KMS-11 (cell line): Measurements from ENCODE around the gene MTG2.

Source experiments
- H2AFZ ChIP-seq: fragments of 200-600 bp; sonication (generic); 2 replicates; pipeline ENCODE4 v1.6.1; 2016; ENCODE audit warnings: antibody characterized with exemption, mixed run types, low read depth
- H3K27ac ChIP-seq: fragments of 200-600 bp; sonication (generic); 2 replicates; pipeline ENCODE4 v1.6.1; 2016; ENCODE audit warnings: mild to moderate bottlenecking, mixed run types
- H3K27me3 ChIP-seq: fragments of 200-600 bp; sonication (generic); 2 replicates; pipeline ENCODE4 v1.6.1; 2017; ENCODE audit warnings: mild to moderate bottlenecking, low read depth, mixed run types, moderate library complexity; ENCODE audit not compliant: insufficient read depth
- H3K36me3 ChIP-seq: fragments of 200-600 bp; sonication (generic); 2 replicates; pipeline ENCODE4 v1.6.1; 2017; ENCODE audit warnings: mild to moderate bottlenecking, mixed run types; ENCODE audit not compliant: insufficient read depth
- H3K4me1 ChIP-seq: fragments of 200-600 bp; sonication (generic); 2 replicates; pipeline ENCODE4 v1.6.1; 2016; ENCODE audit warnings: mild to moderate bottlenecking, low read depth, mixed run types; ENCODE audit not compliant: poor library complexity, severe bottlenecking
- H3K4me2 ChIP-seq: fragments of 200-600 bp; sonication (generic); 2 replicates; pipeline ENCODE4 v1.7.0; 2016; ENCODE audit warnings: mild to moderate bottlenecking, mixed run types
- H3K4me3 ChIP-seq: fragments of 200-600 bp; sonication (generic); IDR thresholded peaks from 2 replicates; pipeline ENCODE4 v1.6.1; 2017; ENCODE audit warnings: low read depth, low read length, mixed read lengths; ENCODE audit not compliant: insufficient read depth
- H3K79me2 ChIP-seq: fragments of 200-600 bp; sonication (generic); 2 replicates; pipeline ENCODE4 v1.6.1; 2016; ENCODE audit warnings: low read depth, mixed run types; ENCODE audit not compliant: insufficient read depth
- H3K9ac ChIP-seq: fragments of 200-600 bp; sonication (generic); 2 replicates; pipeline ENCODE4 v1.6.1; 2016; ENCODE audit warnings: mild to moderate bottlenecking, mixed run types
- H4K20me1 ChIP-seq: fragments of 200-600 bp; sonication (generic); 2 replicates; pipeline ENCODE4 v1.6.1; 2016; ENCODE audit warnings: mild to moderate bottlenecking, mixed run types; ENCODE audit not compliant: insufficient read depth
- TF ChIP-seq, protein P1 (sequence below): fragments of 200-600 bp; sonication (generic); conservative IDR thresholded peaks from 2 replicates; pipeline ENCODE4 v1.6.1; 2017; ENCODE audit warnings: low read depth, mild to moderate bottlenecking, antibody characterized with exemption, low read length, moderate library complexity, mixed read lengths

The MTG2 gene

GRCh38 chr20:62242176-62242575, 59.3 kb downstream of the MTG2 start:
- H2AFZ ChIP-seq: no peak overlapping the region
- TF ChIP-seq, protein P1, sequence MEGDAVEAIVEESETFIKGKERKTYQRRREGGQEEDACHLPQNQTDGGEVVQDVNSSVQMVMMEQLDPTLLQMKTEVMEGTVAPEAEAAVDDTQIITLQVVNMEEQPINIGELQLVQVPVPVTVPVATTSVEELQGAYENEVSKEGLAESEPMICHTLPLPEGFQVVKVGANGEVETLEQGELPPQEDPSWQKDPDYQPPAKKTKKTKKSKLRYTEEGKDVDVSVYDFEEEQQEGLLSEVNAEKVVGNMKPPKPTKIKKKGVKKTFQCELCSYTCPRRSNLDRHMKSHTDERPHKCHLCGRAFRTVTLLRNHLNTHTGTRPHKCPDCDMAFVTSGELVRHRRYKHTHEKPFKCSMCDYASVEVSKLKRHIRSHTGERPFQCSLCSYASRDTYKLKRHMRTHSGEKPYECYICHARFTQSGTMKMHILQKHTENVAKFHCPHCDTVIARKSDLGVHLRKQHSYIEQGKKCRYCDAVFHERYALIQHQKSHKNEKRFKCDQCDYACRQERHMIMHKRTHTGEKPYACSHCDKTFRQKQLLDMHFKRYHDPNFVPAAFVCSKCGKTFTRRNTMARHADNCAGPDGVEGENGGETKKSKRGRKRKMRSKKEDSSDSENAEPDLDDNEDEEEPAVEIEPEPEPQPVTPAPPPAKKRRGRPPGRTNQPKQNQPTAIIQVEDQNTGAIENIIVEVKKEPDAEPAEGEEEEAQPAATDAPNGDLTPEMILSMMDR: no peak
- H3K4me1 ChIP-seq: peaks cover 9% of the 10 kb centered on the region
- no peak overlapping the region for H3K9ac ChIP-seq
- no peak overlapping the region for H3K27ac ChIP-seq
- no peaks in the 10 kb centered on the region; the same call in 1 of the 2 replicates for H3K79me2 ChIP-seq
- H3K4me3 ChIP-seq: no peak overlapping the region
- H4K20me1 ChIP-seq: no peaks in the 10 kb centered on the region
- H3K36me3 ChIP-seq: no peaks in the 10 kb centered on the region
- no peaks in the 10 kb centered on the region for H3K27me3 ChIP-seq
- no peak overlapping the region for H3K4me2 ChIP-seq

GRCh38 chr20:62243106-62243505, 60.3 kb downstream of the MTG2 start:
- Histone ChIP-seq H3K4me2 (no peak overlapping the region), H3K4me1 (peaks cover 6% of the 10 kb centered on the region)
- TF ChIP-seq, protein P1: no peak

DNA sequence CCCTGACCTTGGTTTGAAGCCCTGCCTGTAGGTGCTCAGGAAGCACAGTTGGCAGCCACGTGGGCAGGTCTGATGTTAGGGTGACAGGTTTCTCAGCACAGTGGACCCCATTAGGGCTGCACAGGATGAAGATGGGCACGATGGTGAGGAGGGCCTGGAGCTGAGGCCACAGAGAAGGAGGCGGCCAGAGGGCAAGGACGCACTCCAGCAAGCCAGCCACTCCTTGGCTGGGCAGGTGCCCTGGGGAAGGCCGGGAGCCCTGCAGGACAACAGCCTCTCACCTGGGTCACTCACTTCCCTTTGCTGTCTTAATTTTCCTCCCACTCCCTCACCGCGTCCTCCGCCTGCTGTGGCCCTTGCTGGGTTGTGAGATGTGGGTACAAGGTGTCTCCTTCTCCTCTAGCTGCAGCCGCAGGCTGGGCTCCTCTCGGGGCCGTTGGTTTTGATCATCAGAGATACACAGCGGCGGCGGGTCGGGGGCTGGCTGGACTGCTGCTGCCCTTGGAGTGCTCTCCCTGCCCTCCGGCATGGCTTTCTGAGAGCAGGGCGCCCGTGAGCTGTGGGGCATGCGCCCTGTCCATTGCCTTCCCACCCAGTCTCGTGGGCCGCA, 61.2 kb downstream of the MTG2 start:
- Histone ChIP-seq H3K79me2 (peaks cover 3% of the 10 kb centered on the region; the same call in 1 of the 2 replicates), H3K4me1 (peaks cover 6% of the 10 kb centered on the region), H2AFZ (no peak overlapping the region), H4K20me1 (no peaks in the 10 kb centered on the region), H3K27me3 (no peaks in the 10 kb centered on the region), H3K4me2 (no peak overlapping the region), H3K27ac (no peak overlapping the region), H3K4me3 (no peak overlapping the region), H3K9ac (no peak overlapping the region), H3K36me3 (no peaks in the 10 kb centered on the region)
- TF ChIP-seq, protein P1: no peak

More at GRCh38 chr20:62243106-62243505, 60.3 kb downstream of the MTG2 start:
- no peaks in the 10 kb centered on the region for H3K27me3 ChIP-seq
- no peaks in the 10 kb centered on the region for H4K20me1 ChIP-seq
- no peaks in the 10 kb centered on the region for H3K36me3 ChIP-seq
- H3K4me3 ChIP-seq: no peak overlapping the region
- no peaks in the 10 kb centered on the region; the same call in 1 of the 2 replicates for H3K79me2 ChIP-seq
- H3K9ac ChIP-seq: no peak overlapping the region
- no peak overlapping the region for H2AFZ ChIP-seq
- no peak overlapping the region for H3K27ac ChIP-seq

GRCh38 chr20:62244644-62245108, 61.8 kb downstream of the MTG2 start:
- no peaks in the 10 kb centered on the region for H4K20me1 ChIP-seq
- TF ChIP-seq, protein P1: no peak
- peaks cover 3% of the 10 kb centered on the region; the same call in 1 of the 2 replicates for H3K79me2 ChIP-seq
- H3K27ac ChIP-seq: no peak overlapping the region
- no peak overlapping the region for H3K9ac ChIP-seq
- H3K27me3 ChIP-seq: no peaks in the 10 kb centered on the region
- H3K36me3 ChIP-seq: no peaks in the 10 kb centered on the region
- H3K4me1 ChIP-seq: peaks cover under 1% of the 10 kb centered on the region
- H3K4me3 ChIP-seq: no peak overlapping the region
- H2AFZ ChIP-seq: no peak overlapping the region
- H3K4me2 ChIP-seq: no peak overlapping the region
